Mammary epithelial cell (primary cell): ENCODE data around the gene APOO.

Source experiments
- EZH2 ChIP-seq: IDR thresholded peaks from 2 replicates; pipeline ENCODE4 v1.6.1; 2012; ENCODE audit warnings: low read length, inconsistent platforms, borderline replicate concordance
- TF ChIP-seq, protein P1 (sequence below), 2 donors: IDR thresholded peaks in 1 of 2; conservative IDR thresholded peaks in 1 of 2; 2 replicates each; pipeline ENCODE4 v1.5.1; 2011 to 2012; ENCODE audit warnings: inconsistent platforms in 2 of 2, low read length in 2 of 2, mild to moderate bottlenecking in 2 of 2, control low read depth in 1 of 2, low read depth in 1 of 2; ENCODE audit not compliant: insufficient read depth in 1 of 2; ENCODE audit errors: extremely low read depth in 1 of 2

DNA sequence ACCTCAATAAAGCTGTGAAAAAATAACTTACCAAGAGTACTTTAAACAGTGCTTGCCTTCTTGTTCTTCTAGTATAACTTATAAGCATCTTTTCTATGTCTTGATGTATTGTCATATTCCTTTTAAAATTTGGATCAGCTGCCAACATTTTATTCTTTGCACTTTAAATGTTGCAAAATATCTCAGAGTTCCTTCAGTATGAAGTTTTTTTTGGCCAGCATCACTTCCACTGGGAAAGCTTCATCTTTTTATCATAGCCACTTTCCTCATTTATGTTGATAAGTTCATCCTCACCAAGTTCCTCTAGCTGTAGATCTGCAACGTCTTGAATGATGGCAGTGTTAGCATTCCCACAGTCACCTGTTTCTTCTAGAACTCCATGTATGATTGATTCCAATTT, 24.3 kb upstream of the APOO start:
- TF ChIP-seq, protein P1, sequence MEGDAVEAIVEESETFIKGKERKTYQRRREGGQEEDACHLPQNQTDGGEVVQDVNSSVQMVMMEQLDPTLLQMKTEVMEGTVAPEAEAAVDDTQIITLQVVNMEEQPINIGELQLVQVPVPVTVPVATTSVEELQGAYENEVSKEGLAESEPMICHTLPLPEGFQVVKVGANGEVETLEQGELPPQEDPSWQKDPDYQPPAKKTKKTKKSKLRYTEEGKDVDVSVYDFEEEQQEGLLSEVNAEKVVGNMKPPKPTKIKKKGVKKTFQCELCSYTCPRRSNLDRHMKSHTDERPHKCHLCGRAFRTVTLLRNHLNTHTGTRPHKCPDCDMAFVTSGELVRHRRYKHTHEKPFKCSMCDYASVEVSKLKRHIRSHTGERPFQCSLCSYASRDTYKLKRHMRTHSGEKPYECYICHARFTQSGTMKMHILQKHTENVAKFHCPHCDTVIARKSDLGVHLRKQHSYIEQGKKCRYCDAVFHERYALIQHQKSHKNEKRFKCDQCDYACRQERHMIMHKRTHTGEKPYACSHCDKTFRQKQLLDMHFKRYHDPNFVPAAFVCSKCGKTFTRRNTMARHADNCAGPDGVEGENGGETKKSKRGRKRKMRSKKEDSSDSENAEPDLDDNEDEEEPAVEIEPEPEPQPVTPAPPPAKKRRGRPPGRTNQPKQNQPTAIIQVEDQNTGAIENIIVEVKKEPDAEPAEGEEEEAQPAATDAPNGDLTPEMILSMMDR (conservative IDR thresholded peaks at IDR 0.05 in 1 of 2, IDR thresholded peaks at IDR 0.05 in 1 of 2; ENCODE audit: extremely low read depth in 1 of 2, insufficient read depth in 1 of 2, low read depth in 1 of 2, low read length in 2 of 2) = no peak
- TF ChIP-seq EZH2 = no peak
